UCSD-AML1 (cell line): ENCODE data around the gene DPEP2NB.
"Not testable (repeated sequence)": the region's sequence is repeated elsewhere in the genome, so short reads cannot be mapped to it uniquely, and the experiment has no call there.

Experiments
- DNase-seq: peaks from one replicate; lab custom pipeline; 2025; ENCODE audit not compliant: unreplicated experiment; lab: John Stamatoyannopoulos, UW

The DPEP2NB gene

DNA sequence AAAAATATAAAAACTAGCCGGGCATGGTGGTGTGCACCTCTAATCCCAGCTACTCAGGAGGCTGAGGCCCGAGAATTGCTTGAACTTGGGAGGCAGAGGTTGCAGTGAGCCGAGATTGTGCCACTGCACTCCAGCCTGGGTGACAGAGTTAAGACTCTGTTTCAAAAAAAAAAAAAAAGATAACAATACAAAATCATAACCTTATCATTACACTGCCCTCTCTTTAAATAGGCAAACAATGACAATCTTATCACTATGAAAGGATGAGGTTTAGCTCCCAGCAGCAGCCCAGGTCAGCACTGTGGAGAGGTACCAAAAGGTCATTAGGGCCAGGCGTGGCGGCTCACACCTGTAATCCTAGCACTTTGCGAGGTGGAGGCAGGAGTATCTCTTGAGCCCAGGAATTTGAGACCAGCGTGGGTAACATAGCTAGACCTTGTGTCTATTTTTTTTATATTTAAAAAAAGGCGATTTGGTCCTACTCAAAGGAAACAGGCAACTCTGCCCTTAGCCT lies 3.5 kb upstream of the DPEP2NB start:
- DNase-seq = no peak

DNA sequence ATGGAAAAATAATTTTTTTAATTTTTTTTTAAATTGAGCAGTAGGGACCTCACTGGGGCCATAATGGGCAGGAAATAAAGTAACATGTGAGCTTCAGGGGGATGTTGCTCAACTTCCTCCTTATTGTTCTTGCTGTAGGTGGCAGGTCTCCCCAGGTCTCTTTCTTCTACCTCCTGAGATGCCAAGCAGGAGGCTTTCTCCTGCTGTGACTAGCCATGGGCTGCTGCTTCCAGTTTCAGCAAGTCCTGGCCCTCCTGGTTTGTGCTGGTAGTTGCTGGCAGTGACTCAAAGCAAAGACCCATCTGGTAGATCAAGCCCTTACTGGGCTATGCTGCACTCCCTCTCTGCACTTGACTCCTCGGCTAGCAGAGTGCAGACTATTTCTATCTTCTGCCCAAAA lies 2.3 kb downstream of the DPEP2NB start:
- DNase-seq = peak; percentile 47

- DNase-seq = not testable (repeated sequence)
These were observed 5.8 kb downstream of the DPEP2NB start for GRCh38 chr16:68009872-68010271.

- DNase-seq = no peak
These were observed 6.5 kb downstream of the DPEP2NB start for GRCh38 chr16:68009157-68009735.

DNA sequence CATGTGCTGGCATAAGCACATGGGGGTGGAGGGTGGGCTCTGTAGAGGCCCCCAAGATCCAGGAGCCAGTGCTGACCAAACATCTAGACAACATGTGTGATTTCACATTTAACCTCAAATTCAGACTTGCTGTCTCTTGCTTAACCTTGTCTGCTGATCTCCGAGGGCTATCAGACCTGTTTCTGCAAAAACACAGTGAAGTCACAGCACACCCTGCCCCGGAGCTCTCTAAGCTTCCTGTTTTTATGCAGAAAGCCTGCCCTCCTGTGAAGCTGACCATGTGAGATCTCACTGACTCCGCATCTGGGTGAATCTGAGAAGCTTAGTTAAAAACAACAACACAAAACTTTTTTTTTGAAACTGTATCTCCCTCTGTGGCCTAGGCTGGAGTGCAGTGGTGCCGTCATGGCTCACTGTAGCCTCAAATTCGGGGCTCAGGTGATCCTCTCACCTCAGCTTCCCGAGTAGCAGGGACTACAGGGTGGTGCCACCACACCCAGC lies 9.9 kb downstream of the DPEP2NB start:
- DNase-seq = peak; percentile 42

DNA sequence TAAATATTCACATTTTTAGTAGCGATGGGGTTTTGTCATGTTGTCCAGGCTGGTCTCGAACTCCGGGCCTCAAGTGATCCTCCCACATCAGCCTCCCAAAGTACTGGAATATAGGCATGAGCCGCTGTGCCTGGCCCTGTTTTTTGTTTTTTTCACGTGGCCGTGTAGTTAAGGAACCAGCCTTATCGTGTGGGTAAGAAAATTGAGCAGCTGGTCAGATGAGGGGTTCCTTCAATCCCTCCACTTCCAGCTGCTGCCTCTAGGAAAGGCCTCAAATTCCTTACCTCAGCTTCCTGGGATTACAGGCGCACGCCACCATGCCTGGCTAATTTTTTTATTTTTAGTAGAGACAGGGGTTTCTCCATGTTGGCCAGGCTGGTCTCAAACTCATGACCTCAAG lies 10.5 kb downstream of the DPEP2NB start:
- no peak for DNase-seq

DNA sequence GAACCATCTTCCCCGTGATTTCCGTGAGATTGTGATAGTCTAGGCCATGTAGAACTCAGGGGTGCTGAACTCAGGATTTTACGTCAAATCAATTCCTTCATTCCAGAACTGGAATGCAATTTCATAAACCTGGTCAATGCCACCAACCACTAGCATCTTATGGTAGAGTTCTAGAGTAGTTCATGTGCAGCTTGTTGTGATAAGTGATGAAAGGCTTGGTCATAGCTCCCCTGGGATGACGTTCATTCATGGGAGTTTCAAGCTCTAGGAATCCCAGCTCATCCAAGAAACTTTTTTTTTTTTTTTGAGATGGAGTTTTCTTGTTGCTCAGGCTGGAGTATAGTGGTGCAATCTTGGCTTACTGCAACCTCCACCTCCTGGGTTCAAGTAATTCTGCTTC lies 12.7 kb downstream of the DPEP2NB start:
- no peak for DNase-seq

GRCh38 chr16:68000450-68000849 lies 15.3 kb downstream of the DPEP2NB start:
- no peak for DNase-seq

DNA sequence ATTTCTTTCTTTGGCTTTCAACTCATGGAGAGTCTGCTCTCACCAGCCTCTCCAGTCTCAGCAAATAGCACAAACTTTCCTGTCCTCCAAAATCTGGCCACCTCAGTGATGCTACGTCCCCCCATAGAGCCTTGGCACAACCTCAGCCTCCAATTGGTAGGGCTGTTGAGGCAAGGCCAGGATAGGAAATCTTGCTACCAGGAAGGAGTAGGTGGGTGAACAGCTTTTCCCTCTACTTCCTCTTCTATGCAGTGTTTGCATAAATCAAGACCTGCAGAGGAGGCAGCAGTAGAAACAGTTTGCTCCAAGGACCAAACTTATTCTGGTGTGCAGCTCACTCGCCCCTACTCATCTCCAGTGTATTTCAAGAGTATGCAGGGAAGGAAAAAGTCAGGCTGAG lies 15.7 kb downstream of the DPEP2NB start:
- DNase-seq = no peak

DNA sequence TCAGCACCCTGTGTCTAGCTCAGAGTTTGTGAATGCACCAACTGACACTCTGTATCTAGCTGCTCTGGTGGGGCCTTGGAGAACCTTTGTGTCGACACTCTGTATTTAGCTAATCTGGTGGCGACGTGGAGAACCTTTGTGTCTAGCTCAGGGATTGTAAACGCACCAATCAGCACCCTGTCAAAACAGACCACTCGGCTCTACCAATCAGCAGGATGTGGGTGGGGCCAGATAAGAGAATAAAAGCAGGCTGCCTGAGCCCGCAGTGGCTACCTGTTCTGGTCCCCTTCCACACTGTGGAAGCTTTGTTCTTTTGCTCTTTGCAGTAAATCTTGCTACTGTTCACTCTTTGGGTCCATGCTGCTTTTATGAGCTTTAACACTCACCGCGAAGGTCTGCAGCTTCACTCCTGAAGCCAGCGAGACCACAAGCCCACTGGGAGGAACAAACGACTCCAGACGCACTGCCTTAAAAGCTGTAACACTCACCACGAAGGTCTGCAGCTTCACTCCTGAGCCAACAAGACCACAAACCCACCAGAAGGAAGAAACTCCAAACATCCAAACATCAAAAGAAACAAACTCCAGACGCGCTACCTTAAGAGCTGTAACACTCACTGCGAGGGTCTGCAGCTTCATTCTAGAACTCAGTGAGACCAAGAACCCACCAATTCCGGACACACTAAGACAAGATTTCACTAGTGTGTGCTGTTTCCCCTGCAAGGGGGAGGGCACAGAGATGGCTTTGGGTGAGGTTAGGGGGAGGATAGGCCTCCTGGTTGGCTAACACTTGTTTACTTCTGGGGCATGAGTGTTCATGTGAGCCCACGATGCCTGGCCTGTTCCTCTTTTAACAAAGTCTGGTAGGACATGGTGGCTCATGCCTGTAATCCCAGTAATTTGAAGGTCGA lies 16.7 kb downstream of the DPEP2NB start, which contains the start of gene DPEP2:
DPEP2 (minus strand) TSS at position 706 of the 910 bp plus-strand sequence. CDS start 6,272 bp downstream, outside the sequence.
- DNase-seq = peak; percentile 37

DNA sequence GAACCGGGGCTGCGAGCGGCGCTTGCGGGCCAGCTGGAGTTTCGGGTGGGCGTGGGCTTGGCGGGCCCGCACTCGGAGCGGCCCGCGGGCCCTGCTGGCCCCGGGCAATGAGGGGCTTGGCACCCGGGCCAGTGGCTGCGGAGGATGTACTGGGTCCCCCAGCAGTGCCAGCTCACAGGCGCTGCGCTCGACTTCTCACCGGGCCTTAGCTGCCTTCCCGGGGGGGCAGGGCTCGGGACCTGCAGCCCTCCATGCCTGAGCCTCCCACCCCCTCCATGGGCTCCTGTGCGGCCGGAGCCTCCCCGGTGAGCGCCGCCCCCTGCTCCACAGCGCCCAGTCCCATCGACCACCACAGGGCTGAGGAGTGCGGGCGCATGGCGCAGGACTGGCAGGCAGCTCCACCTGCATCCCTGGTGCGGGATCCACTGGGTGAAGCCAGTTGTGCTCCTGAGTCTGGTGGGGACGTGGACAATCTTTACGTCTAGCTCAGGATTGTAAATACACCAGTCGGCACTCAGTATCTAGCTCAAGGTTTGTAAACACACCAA lies 17.4 kb downstream of the DPEP2NB start:
- DNase-seq = not testable (repeated sequence)

GRCh38 chr16:67996666-67997065 lies 19.0 kb downstream of the DPEP2NB start:
- no peak for DNase-seq

- no peak for DNase-seq
These were observed 20.3 kb downstream of the DPEP2NB start for GRCh38 chr16:67995423-67995822.

DNA sequence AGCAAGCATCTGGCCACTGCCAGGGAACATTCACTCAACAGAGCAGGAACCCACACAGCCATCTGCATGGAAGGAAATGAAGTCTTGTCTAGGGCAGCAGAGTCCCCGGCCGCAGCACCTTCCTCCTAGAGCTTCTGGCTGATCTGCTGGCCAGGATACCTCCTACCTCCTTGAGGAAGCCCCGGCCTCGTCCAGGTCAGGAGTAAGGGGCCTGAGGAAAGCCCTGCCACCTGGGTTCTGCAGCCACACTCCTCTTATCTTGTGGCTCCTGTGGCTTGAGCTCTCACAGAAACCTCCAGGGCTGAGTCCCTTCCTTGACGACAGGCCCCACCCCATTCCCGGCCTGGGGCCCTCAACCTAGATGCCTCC lies 21.7 kb downstream of the DPEP2NB start:
- DNase-seq = peak; percentile 76

- peak; percentile 87 for DNase-seq
These were observed 22.3 kb downstream of the DPEP2NB start for GRCh38 chr16:67993207-67994039.

GRCh38 chr16:67992661-67993206 lies 23.0 kb downstream of the DPEP2NB start:
- DNase-seq = no peak

GRCh38 chr16:67990018-67990386 lies 25.7 kb downstream of the DPEP2NB start:
- DNase-seq = no peak

- DNase-seq = no peak
These were observed 26.2 kb downstream of the DPEP2NB start for GRCh38 chr16:67989322-67990017.

DNA sequence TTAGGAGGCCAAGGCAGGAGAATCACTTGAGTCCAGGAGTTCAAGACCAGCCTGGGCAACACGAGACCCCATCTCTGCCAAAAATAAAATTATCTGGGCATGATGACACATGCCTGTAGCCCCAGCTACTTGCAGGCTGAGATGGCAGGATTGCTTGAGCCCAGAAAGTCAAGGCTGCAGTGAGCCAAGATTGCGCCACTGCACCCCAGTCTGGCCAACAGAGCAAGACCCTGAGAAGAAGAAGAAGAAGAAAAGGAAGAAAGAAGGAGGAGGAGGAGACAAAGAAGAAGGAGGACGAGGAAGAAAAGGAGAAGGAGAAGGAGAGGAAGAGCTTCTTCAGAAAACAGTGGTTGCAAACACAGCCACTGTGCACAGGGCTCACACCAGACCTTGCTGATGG lies 27.0 kb downstream of the DPEP2NB start:
- DNase-seq = no peak
